Neural crest cell (in vitro differentiated cells): ENCODE data around the gene SALL1. TPM values are rescaled to one million over a fixed set of nuclear protein-coding genes. Genes with fewer than 3 reads are reported as not detected.

Experiments used
- DNase-seq: peaks from one replicate; pipeline ENCODE4 v3.0.0; 2021; ENCODE audit warnings: low read depth, mixed read lengths, low spot score
- H3K27ac Mint-ChIP-seq: one replicate; pipeline ENCODE4 v1.8.0; 2021; ENCODE audit warnings: mild to moderate bottlenecking, mixed read lengths; ENCODE audit not compliant: unreplicated experiment
- H3K27me3 Mint-ChIP-seq: 2 replicates; pipeline ENCODE4 v1.8.0; 2021; ENCODE audit warnings: low read depth, mild to moderate bottlenecking, mixed read lengths
- H3K36me3 Mint-ChIP-seq: 2 replicates; pipeline ENCODE4 v1.8.0; 2021; ENCODE audit warnings: low read depth, mild to moderate bottlenecking, mixed read lengths
- H3K4me1 Mint-ChIP-seq: 2 replicates; pipeline ENCODE4 v1.8.0; 2021; ENCODE audit warnings: mixed read lengths
- H3K4me3 Mint-ChIP-seq: one replicate; pipeline ENCODE4 v1.8.0; 2021; ENCODE audit warnings: mild to moderate bottlenecking, mixed read lengths
- H3K9me3 Mint-ChIP-seq: 2 replicates; pipeline ENCODE4 v1.8.0; 2021; ENCODE audit warnings: mixed read lengths
- CTCF ChIP-seq: fragments of 200-600 bp; sonication (generic); conservative IDR thresholded peaks from 2 replicates; pipeline ENCODE4 v1.5.0; 2021; ENCODE audit warnings: antibody characterized with exemption, mild to moderate bottlenecking
- total RNA-seq: library from RNA; stranded (reverse); gene quantifications from 2 replicates; pipeline ENCODE4 v1.2.1, GENCODE V29; 2021

The SALL1 gene
- total RNA-seq, 1 donor from 2014 or later: 85.7 TPM

GRCh38 chr16:51111759-51112158 is 39.3 kb downstream of the SALL1 start:
- peaks cover 42% of the 10 kb centered on the region for H3K4me1 Mint-ChIP-seq
- H3K9me3 Mint-ChIP-seq: peaks cover 5% of the 10 kb centered on the region
- DNase-seq: no peak
- H3K27me3 Mint-ChIP-seq: peaks cover 63% of the 10 kb centered on the region
- H3K27ac Mint-ChIP-seq: no peak overlapping the region
- no peaks in the 10 kb centered on the region for H3K36me3 Mint-ChIP-seq
- peak overlapping the region; percentile 18 for H3K4me3 Mint-ChIP-seq
- no peak for TF ChIP-seq CTCF

GRCh38 chr16:51110700-51111157 is 40.3 kb downstream of the SALL1 start:
- H3K27ac Mint-ChIP-seq: no peak overlapping the region
- peaks cover 59% of the 10 kb centered on the region for H3K27me3 Mint-ChIP-seq

GRCh38 chr16:51109173-51109572 is 41.9 kb downstream of the SALL1 start:
- no peak for DNase-seq
- H3K27me3 Mint-ChIP-seq: peaks cover 45% of the 10 kb centered on the region
- no peaks in the 10 kb centered on the region for H3K36me3 Mint-ChIP-seq
- TF ChIP-seq CTCF: no peak
- H3K4me1 Mint-ChIP-seq: peaks cover 28% of the 10 kb centered on the region
- H3K4me3 Mint-ChIP-seq: no peak overlapping the region
- peaks cover 5% of the 10 kb centered on the region for H3K9me3 Mint-ChIP-seq
- no peak overlapping the region for H3K27ac Mint-ChIP-seq

More at GRCh38 chr16:51110700-51111157, 40.3 kb downstream of the SALL1 start:
- H3K4me1 Mint-ChIP-seq: peaks cover 35% of the 10 kb centered on the region
- no peak for DNase-seq
- H3K4me3 Mint-ChIP-seq: no peak overlapping the region
- H3K9me3 Mint-ChIP-seq: peaks cover 5% of the 10 kb centered on the region
- no peaks in the 10 kb centered on the region for H3K36me3 Mint-ChIP-seq
- no peak for TF ChIP-seq CTCF

GRCh38 chr16:51107742-51108141 is 43.3 kb downstream of the SALL1 start:
- no peaks in the 10 kb centered on the region for H3K36me3 Mint-ChIP-seq
- peaks cover 16% of the 10 kb centered on the region for H3K4me1 Mint-ChIP-seq
- H3K9me3 Mint-ChIP-seq: peaks cover 5% of the 10 kb centered on the region
- no peak overlapping the region for H3K27ac Mint-ChIP-seq
- peaks cover 36% of the 10 kb centered on the region for H3K27me3 Mint-ChIP-seq
- no peak overlapping the region for H3K4me3 Mint-ChIP-seq
- DNase-seq: no peak
- TF ChIP-seq CTCF: no peak

- peaks cover 5% of the 10 kb centered on the region for H3K9me3 Mint-ChIP-seq
- no peak overlapping the region for H3K27ac Mint-ChIP-seq
- H3K4me3 Mint-ChIP-seq: no peak overlapping the region
- no peak for TF ChIP-seq CTCF
- DNase-seq: no peak
- no peaks in the 10 kb centered on the region for H3K36me3 Mint-ChIP-seq
- H3K27me3 Mint-ChIP-seq: peaks cover 26% of the 10 kb centered on the region
- H3K4me1 Mint-ChIP-seq: peaks cover 4% of the 10 kb centered on the region
Observed at GRCh38 chr16:51106535-51106934, 44.5 kb downstream of the SALL1 start.

GRCh38 chr16:51103590-51103989 is 47.5 kb downstream of the SALL1 start:
- H3K27me3 Mint-ChIP-seq: peaks cover 10% of the 10 kb centered on the region
- H3K4me1 Mint-ChIP-seq: no peaks in the 10 kb centered on the region
- H3K36me3 Mint-ChIP-seq: no peaks in the 10 kb centered on the region
- H3K9me3 Mint-ChIP-seq: peaks cover 3% of the 10 kb centered on the region
- no peak for DNase-seq
- no peak overlapping the region for H3K27ac Mint-ChIP-seq
- TF ChIP-seq CTCF: no peak
- no peak overlapping the region for H3K4me3 Mint-ChIP-seq
